MM.1S (cell line): ENCODE measurements around the gene AGAP2.

Experiments
- DNase-seq: peaks from one replicate; pipeline ENCODE4 v3.0.0-alpha.2; 2015
- H2AFZ ChIP-seq: fragments of 300-600 bp; sonication (generic); 2 replicates; pipeline ENCODE4 v1.6.0; 2016; ENCODE audit warnings: antibody characterized with exemption, low read length
- H3F3A ChIP-seq: fragments of 300-600 bp; sonication (generic); 2 replicates; pipeline ENCODE4 v1.6.1; 2016; ENCODE audit warnings: mild to moderate bottlenecking, antibody characterized with exemption, low read length, moderate library complexity, mixed read lengths; ENCODE audit not compliant: insufficient read depth
- H3K27ac ChIP-seq: fragments of 300-600 bp; sonication (generic); 2 replicates; pipeline ENCODE4 v1.5.1; 2016; ENCODE audit warnings: mild to moderate bottlenecking, low read length
- H3K27me3 ChIP-seq: fragments of 300-600 bp; sonication (generic); replicated peaks from 2 replicates; pipeline ENCODE4 v1.6.0; 2016; ENCODE audit warnings: low read length; ENCODE audit not compliant: insufficient read depth
- H3K36me3 ChIP-seq: fragments of 300-600 bp; sonication (generic); replicated peaks from 2 replicates; pipeline ENCODE4 v1.6.1; 2016; ENCODE audit warnings: mild to moderate bottlenecking, low read length, mixed read lengths; ENCODE audit not compliant: insufficient read depth
- H3K4me1 ChIP-seq: fragments of 300-600 bp; sonication (generic); 2 replicates; pipeline ENCODE4 v1.6.1; 2016; ENCODE audit warnings: low read length, mixed read lengths
- H3K4me2 ChIP-seq: fragments of 300-600 bp; sonication (generic); 2 replicates; pipeline ENCODE4 v1.6.0; 2016; ENCODE audit warnings: low read depth, low read length
- H3K4me3 ChIP-seq: fragments of 300-600 bp; sonication (generic); 2 replicates; pipeline ENCODE4 v1.5.1; 2016; ENCODE audit warnings: low read length, mixed read lengths
- H3K79me2 ChIP-seq: fragments of 300-600 bp; sonication (generic); 2 replicates; pipeline ENCODE4 v1.6.1; 2016; ENCODE audit warnings: mixed run types, low read length, mixed read lengths
- H3K9ac ChIP-seq: fragments of 300-600 bp; sonication (generic); 2 replicates; pipeline ENCODE4 v1.6.1; 2016; ENCODE audit warnings: low read length, mixed read lengths
- H3K9me2 ChIP-seq: fragments of 300-600 bp; sonication (generic); replicated peaks from 2 replicates; pipeline ENCODE4 v1.6.1; 2016; ENCODE audit warnings: mild to moderate bottlenecking, low read length, mixed read lengths; ENCODE audit not compliant: insufficient read depth
- H3K9me3 ChIP-seq: fragments of 300-600 bp; sonication (generic); replicated peaks from 2 replicates; pipeline ENCODE4 v1.6.1; 2016; ENCODE audit warnings: mild to moderate bottlenecking, low read length, mixed read lengths; ENCODE audit not compliant: insufficient read depth
- H4K20me1 ChIP-seq: fragments of 300-600 bp; sonication (generic); 2 replicates; pipeline ENCODE4 v1.6.1; 2016; ENCODE audit warnings: mild to moderate bottlenecking, low read length, moderate library complexity, mixed read lengths; ENCODE audit not compliant: insufficient read depth
- CTCF ChIP-seq: fragments of 300-600 bp; sonication (generic); IDR thresholded peaks from 2 replicates; pipeline ENCODE4 v1.5.1; 2016; ENCODE audit warnings: antibody characterized with exemption, low read length, mixed read lengths
- EZH2 ChIP-seq: fragments of 300-600 bp; sonication (generic); optimal IDR thresholded peaks from 2 replicates; pipeline ENCODE3; 2017; ENCODE audit warnings: low read depth, mild to moderate bottlenecking, antibody characterized with exemption, low read length, mixed read lengths
- EZH2phosphoT487 ChIP-seq: fragments of 300-600 bp; sonication (generic); IDR thresholded peaks from 2 replicates; pipeline ENCODE4 v1.6.1; 2018; ENCODE audit warnings: antibody characterized with exemption, low read length

The AGAP2 gene

GRCh38 chr12:57744777-57745484 is 6.4 kb upstream of the AGAP2 start, which contains the start of gene TSPAN31:
TSPAN31 (plus strand) TSS chr12:57745039; CDS start chr12:57745155, 116 bp downstream.
- DNase-seq = peak; percentile 98
- peaks cover 43% of the 10 kb centered on the region for H3K79me2 ChIP-seq
- H3K9ac ChIP-seq = peak within 1 kb of the TSS; percentile 87
- H3F3A ChIP-seq = peaks cover 42% of the 10 kb centered on the region
- H3K9me3 ChIP-seq = no peaks in the 10 kb centered on the region
- H3K36me3 ChIP-seq = 0 out of 2 replicates have a peak, but pooled peaks cover 7% of the 10 kb centered on the region
- peak within 1 kb of the TSS; percentile 82 for H3K4me3 ChIP-seq
- peak within 1 kb of the TSS; percentile 75 for H3K27ac ChIP-seq
- no peaks in the 10 kb centered on the region for H3K27me3 ChIP-seq
- peak within 1 kb of the TSS; percentile 56 for H2AFZ ChIP-seq
- no peaks in the 10 kb centered on the region for H3K9me2 ChIP-seq
- TF ChIP-seq EZH2phosphoT487 = no peak
- no peak for TF ChIP-seq EZH2
- H3K4me1 ChIP-seq = peaks cover 28% of the 10 kb centered on the region
- peak within 1 kb of the TSS; percentile 89 for H3K4me2 ChIP-seq
- no peaks in the 10 kb centered on the region for H4K20me1 ChIP-seq

GRCh38 chr12:57744194-57744776 is 5.7 kb upstream of the AGAP2 start:
- Histone ChIP-seq H3K4me2 (peak overlapping the region; percentile 34), H2AFZ (peak overlapping the region; percentile 56), H3K9me3 (no peaks in the 10 kb centered on the region), H3K27me3 (no peaks in the 10 kb centered on the region), H3K9ac (peak overlapping the region; percentile 87), H3K27ac (peak overlapping the region; percentile 75), H3K9me2 (no peaks in the 10 kb centered on the region), H3F3A (peaks cover 42% of the 10 kb centered on the region), H4K20me1 (no peaks in the 10 kb centered on the region; the same call in 1 of the 2 replicates), H3K79me2 (peaks cover 43% of the 10 kb centered on the region), H3K4me3 (peak overlapping the region; percentile 82), H3K36me3 (0 out of 2 replicates have a peak, but pooled peaks cover 7% of the 10 kb centered on the region), H3K4me1 (peaks cover 28% of the 10 kb centered on the region)
- DNase-seq = peak; percentile 51
- TF ChIP-seq EZH2 (no peak), CTCF (no peak), EZH2phosphoT487 (no peak)

GRCh38 chr12:57743769-57744168 is 5.2 kb upstream of the AGAP2 start:
- Histone ChIP-seq H3F3A (peaks cover 42% of the 10 kb centered on the region), H3K27me3 (no peaks in the 10 kb centered on the region), H2AFZ (peak overlapping the region; percentile 56), H3K36me3 (0 out of 2 replicates have a peak, but pooled peaks cover 3% of the 10 kb centered on the region), H3K9ac (peak overlapping the region; percentile 87; the same call in 1 of the 2 replicates), H3K9me3 (no peaks in the 10 kb centered on the region), H3K27ac (peak overlapping the region; percentile 75; the same call in 1 of the 2 replicates), H3K4me1 (peaks cover 28% of the 10 kb centered on the region), H3K9me2 (no peaks in the 10 kb centered on the region), H3K4me2 (peak overlapping the region; percentile 34), H3K79me2 (peaks cover 43% of the 10 kb centered on the region), H3K4me3 (peak overlapping the region; percentile 82), H4K20me1 (no peaks in the 10 kb centered on the region; the same call in 1 of the 2 replicates)
- TF ChIP-seq EZH2phosphoT487 = no peak
- TF ChIP-seq CTCF = no peak
- TF ChIP-seq EZH2 = no peak
- DNase-seq = no peak
